Tongue (tissue), 2 donors: Measurements from ENCODE around the gene NRG3. TPM values are rescaled to one million over a fixed set of nuclear protein-coding genes. Genes with fewer than 3 reads are reported as not detected.
A peak's percentile ranks its signal among the peaks of the same experiment; 100 is the strongest.

ENCODE experiments used
- DNase-seq: peaks from one replicate; pipeline ENCODE4 v3.0.0-alpha.2; 2015
- total RNA-seq: library from RNA; depleted of rRNA; stranded (reverse); fragments of >200 nt; gene quantifications from one replicate; pipeline ENCODE4 v1.2.3, GENCODE V29; 2014

The NRG3 gene
- total RNA-seq, 1 donor from 2014 or later, result 0.31 TPM

- no peak for DNase-seq
Measured at GRCh38 chr10:82221056-82221455, 346.1 kb downstream of the NRG3 start.

- no peak for DNase-seq
Measured at GRCh38 chr10:82221601-82222149, 346.7 kb downstream of the NRG3 start.

- DNase-seq, result no peak
Measured at GRCh38 chr10:82228701-82229100, 353.7 kb downstream of the NRG3 start.

GRCh38 chr10:82234173-82234572 is 359.2 kb downstream of the NRG3 start:
- no peak for DNase-seq

- DNase-seq, result no peak
Measured at GRCh38 chr10:82236084-82236731, 361.2 kb downstream of the NRG3 start.

GRCh38 chr10:82238291-82238690 is 363.3 kb downstream of the NRG3 start:
- DNase-seq, result no peak

GRCh38 chr10:82240408-82240807 is 365.4 kb downstream of the NRG3 start:
- no peak for DNase-seq

- no peak for DNase-seq
Measured at GRCh38 chr10:82242778-82243177, 367.8 kb downstream of the NRG3 start.

- no peak for DNase-seq
Measured at GRCh38 chr10:82245157-82245556, 370.2 kb downstream of the NRG3 start.

- DNase-seq, result no peak
Measured at GRCh38 chr10:82245906-82246560, 371.0 kb downstream of the NRG3 start.

- DNase-seq, result no peak
Measured at GRCh38 chr10:82249141-82249540, 374.1 kb downstream of the NRG3 start.

GRCh38 chr10:82251222-82251906 is 376.4 kb downstream of the NRG3 start:
- DNase-seq, result no peak

GRCh38 chr10:82252081-82252480 is 377.1 kb downstream of the NRG3 start:
- no peak for DNase-seq

- DNase-seq, result no peak
Measured at GRCh38 chr10:82254237-82254636, 379.2 kb downstream of the NRG3 start.

- DNase-seq, result no peak
Measured at GRCh38 chr10:82256275-82256674, 381.3 kb downstream of the NRG3 start.

GRCh38 chr10:82266438-82266837 is 391.4 kb downstream of the NRG3 start:
- no peak for DNase-seq

- DNase-seq, result no peak
Measured at GRCh38 chr10:82267014-82267413, 392.0 kb downstream of the NRG3 start.

- DNase-seq, result no peak
Measured at GRCh38 chr10:82267465-82267864, 392.5 kb downstream of the NRG3 start.

GRCh38 chr10:82267960-82268359 is 393.0 kb downstream of the NRG3 start:
- DNase-seq, result no peak

- no peak for DNase-seq
Measured at GRCh38 chr10:82277591-82277990, 402.6 kb downstream of the NRG3 start.

GRCh38 chr10:82278401-82279182 is 403.6 kb downstream of the NRG3 start:
- DNase-seq, result peak; percentile 26

GRCh38 chr10:82282782-82283456 is 407.9 kb downstream of the NRG3 start:
- DNase-seq, result no peak
